ENCODE measurements around the gene DUOX2.
"Not testable (repeated sequence)": the region's sequence is repeated elsewhere in the genome, so short reads cannot be mapped to it uniquely, and the experiment has no call there.

DUOX2 gene

GRCh38 chr15:45118996-45119395 lies 5.0 kb upstream of the DUOX2 start:
- DNase-seq (ENCODE audit: low read depth): no peak

GRCh38 chr15:45118131-45118588 lies 4.2 kb upstream of the DUOX2 start:
- DNase-seq (ENCODE audit: low read depth): peak; percentile 82

DNA sequence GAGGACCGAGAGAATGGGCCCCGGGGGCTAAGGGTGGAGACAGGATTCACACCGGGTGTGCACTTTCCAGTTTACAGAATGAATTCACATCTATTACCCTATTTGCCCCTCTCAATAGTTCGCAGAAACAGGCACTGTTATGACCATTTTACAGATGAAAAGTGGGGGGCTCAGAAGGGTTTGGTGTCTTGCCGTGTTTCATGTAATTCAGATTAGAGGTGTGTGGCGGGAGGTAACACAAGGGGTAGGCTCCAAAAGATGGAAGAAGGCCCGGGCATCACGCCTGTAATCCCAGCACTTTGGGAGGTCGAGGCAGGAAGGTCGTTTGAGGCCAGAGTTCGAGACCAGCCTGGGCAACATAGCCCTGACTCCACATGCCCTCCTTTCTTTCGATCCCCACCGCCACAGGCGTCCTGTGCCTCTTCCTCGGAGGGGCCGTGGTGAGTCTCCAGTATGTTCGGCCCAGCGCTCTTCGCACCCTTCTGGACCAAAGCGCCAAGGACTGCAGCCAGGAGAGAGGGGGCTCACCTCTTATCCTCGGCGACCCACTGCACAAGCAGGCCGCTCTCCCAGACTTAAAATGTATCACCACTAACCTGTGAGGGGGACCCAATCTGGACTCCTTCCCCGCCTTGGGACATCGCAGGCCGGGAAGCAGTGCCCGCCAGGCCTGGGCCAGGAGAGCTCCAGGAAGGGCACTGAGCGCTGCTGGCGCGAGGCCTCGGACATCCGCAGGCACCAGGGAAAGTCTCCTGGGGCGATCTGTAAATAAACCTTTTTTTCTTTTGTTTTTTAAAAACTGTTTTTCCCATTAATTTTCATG lies 3.5 kb upstream of the DUOX2 start:
- no peak for DNase-seq (ENCODE audit: low read depth)

- no peak for DNase-seq (ENCODE audit: low read depth)
Measured at GRCh38 chr15:45116482-45117307, 2.7 kb upstream of the DUOX2 start.

GRCh38 chr15:45116006-45116481 lies 2.1 kb upstream of the DUOX2 start:
- no peak for DNase-seq (ENCODE audit: low read depth)

DNA sequence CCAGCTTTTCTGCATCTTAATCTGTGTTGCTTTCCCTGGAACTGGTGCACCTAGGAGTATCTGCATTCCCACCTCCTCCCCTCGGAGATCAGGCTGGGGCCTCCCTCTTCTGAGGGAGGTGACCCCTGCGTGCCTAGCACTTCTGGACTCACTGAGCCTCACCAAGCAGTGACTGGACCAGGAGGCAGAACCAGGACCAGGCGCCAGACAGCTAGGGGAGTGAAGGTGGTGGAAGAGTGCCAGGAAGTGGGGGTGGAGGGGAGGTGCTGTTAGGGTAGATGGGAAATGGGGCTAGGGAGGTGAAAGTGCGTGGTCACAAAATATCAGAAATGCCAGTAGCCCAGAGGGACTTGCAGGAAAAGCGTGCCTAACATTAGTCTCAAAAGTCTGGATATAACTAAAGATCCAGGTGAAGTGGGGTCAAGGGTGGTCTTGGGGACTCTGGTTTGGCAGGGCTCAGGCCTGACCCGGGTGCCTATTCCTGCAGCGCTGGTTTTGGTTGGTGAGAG lies 1.4 kb upstream of the DUOX2 start:
- DNase-seq (ENCODE audit: low read depth): no peak

GRCh38 chr15:45114751-45115085 lies 746 bp upstream of the DUOX2 start:
- no peak for DNase-seq (ENCODE audit: low read depth)

GRCh38 chr15:45113380-45113990 lies 487 bp downstream of the DUOX2 start:
- DNase-seq (ENCODE audit: low read depth): no peak

GRCh38 chr15:45112591-45113379 lies 1.2 kb downstream of the DUOX2 start:
- no peak for DNase-seq (ENCODE audit: low read depth)

DNA sequence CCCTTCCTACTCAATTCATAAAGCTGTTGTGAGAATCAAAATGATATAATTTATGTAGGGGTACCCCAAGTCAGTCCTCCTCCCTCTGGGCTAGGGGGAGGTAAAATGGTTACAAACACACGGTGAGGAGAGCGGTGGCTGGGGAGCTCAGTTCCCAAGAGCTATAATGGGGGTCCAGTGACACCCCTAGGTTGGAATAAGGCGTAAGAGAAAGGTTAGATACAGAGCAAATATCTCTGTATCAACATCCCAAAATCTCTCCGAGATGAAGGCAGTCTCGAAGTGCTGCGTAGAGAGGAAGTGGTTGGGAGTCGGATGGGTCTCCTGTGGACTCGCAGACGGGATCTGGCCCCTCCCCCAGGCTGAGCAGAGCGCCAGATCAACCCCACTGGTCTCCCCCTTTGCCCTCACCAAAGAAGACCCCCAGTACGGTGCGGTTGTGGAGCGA lies 1.8 kb downstream of the DUOX2 start:
- DNase-seq (ENCODE audit: low read depth): no peak

DNA sequence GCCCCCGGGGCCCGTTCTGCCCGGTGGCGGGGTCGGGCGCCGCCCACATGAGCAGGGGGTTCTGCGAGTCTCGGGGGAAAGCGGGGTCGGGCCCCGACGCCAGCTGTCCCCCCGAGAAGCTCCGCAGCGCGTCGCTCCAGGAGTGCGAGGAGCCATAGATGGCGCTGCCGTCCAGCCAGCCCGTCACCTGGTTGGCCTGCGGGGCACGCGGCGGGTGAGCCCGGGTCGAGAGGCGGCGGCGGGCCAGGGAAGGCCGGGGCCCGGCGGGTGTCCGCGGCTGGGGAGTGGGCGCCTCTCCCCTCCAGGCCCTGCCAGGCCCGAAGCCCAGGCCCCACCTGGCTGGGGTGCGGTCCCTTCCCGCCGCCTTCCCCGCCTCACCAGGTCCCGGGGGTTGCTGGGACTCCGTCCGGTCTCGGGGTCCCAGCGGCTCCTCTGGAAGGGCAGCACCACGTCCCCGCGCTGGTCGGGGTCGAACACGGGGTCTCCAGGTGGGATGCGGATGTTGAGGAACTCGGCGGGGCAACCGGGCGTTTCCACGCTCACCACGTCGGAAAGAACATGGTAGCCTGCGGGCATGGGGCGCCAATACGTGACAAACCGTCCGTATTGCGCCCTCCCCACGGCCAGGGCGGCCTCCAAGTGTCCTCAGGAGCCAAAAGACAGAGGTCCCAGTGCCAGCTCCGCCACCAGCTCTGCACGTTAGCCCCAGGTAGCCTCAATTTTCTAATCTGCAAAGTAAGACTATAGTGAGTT lies 2.4 kb downstream of the DUOX2 start:
- no peak for DNase-seq (ENCODE audit: low read depth)

DNA sequence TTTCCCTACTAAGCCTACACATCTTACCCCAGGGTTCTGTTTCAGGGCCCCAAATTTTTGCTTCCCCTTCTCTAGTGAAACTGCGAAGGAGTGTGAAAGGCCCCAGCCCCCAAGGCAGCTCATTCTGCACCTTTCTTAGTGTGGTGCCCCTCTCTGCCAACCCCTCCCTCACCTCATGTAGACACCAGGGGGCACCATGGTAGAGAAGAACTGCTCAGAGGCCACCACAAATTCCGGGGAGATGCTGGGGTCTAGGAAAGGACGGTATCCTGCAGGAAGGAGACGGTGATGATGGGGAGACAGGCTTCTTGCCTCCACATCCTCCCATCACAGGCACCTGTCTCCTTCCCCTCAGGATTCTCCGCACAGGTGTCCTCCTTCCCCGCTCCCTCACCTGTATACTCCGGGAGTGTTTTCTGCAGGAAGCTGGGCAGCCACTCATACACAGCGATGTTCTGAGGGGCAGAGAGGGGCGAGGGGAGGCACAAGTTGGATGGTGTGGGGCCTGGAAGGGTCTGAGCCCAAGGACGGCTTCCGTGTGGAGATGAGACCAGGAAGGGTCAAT lies 3.6 kb downstream of the DUOX2 start:
- no peak for DNase-seq (ENCODE audit: low read depth)

DNA sequence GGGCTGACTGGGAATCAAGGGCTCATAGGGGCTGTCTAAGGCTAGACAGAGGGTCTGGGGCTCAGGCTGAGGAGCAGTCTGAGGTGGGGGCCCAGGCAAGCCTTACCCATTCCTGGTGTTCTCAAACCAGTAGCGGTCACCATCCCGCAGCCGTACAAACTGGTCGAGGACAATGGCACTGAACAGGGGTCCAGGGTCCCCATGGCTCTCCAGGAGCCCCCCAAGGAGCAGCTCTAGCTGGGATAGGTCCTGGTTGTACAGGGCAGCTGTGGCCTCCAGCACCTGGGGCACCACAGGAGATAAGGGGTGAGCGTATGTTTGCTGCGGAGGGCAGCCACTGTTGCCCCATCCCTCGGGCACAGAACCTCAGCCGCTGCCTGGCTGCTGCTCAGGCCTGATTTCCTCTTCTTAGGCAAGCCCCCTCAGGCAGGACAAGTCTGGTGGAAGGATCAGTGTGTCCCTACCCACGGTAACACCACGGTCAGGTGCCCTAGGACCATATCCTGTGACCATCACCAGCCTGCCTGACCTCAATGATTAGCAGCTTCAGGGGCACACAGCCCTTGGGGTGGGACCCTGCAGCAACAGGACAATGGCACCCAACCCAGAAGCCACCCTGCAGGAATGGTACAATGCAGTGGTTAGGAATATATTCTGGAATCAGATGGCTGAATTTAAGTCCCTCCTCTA lies 5.9 kb downstream of the DUOX2 start:
- DNase-seq (ENCODE audit: low read depth): no peak

GRCh38 chr15:45106002-45106790 lies 7.8 kb downstream of the DUOX2 start:
- no peak for DNase-seq (ENCODE audit: low read depth)

DNA sequence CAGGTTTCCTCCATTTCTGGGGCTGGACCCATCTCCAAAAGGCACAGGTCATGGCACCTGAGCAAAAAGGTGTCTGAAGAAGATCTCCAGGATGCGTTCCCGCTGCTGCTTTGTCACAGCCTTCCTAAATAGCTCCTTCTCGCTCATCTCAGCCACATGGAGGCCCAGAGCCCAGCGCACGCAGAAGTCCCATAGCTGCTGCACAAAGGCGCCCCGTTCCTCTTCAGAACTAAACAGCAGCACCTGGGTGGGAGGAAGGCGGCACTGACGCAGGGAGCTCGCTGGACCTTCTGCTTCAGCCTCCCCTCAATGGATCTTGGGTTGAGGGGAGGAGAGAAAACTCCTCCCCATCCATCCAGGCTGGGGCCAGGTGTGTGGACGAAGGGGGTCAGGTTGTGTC lies 8.4 kb downstream of the DUOX2 start:
- DNase-seq (ENCODE audit: low read depth): no peak

DNA sequence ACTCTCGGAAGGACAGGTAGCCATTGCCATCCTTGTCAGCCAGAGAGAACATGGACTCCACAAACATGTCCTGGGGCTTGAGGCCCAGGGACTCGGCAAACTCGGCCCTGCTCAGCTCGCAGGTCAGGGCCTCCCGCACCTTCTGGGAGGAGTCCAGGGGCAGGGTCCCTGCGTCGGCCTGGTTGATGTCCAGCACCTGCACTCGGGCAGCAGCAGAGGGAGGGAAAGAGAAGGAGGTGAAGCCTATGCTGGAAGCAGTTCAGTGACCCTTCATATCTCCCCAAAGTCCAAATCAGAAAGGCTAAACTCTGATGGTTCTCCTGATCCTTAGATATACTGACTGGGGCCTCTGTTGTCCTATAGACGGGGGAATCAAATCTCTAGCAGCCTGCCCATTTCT lies 9.8 kb downstream of the DUOX2 start:
- not testable (repeated sequence) for DNase-seq (ENCODE audit: low read depth)

DNA sequence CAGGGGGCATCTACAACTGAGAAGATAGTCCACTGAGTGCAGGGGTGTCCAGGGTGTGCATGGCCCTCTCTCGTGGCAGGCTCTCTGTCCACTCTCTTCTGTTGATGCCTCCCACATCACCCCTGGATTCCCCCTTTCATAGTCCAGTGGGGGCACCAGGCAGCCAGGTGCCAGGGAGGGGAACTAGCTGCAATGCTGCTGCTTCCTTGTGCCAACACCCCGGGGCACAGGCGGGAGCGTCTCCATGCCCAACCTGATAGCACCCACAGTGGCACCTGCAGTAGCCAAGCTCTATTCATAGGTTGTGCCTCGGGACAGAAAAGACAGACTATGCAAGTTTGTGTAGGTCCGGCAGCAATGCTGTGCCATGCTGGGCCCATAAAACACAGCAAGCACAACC lies 11.7 kb downstream of the DUOX2 start:
- DNase-seq (ENCODE audit: low read depth): no peak

- DNase-seq (ENCODE audit: low read depth): no peak
Measured at GRCh38 chr15:45101749-45102148, 12.2 kb downstream of the DUOX2 start.
